DLD1 (cell line): ENCODE data around the gene GIN1.
"Not testable (repeated sequence)": the region's sequence is repeated elsewhere in the genome, so short reads cannot be mapped to it uniquely, and the experiment has no call there.

Source experiments
- in situ Hi-C: cut with HindIII; loops from 2 replicates; pipeline ENCODE4 v1.10.0; 2017; ENCODE audit warnings: low sequenced_read_pairs

Gene GIN1

GRCh38 chr5:103111468-103111867 is 8.5 kb downstream of the GIN1 start:
- in situ Hi-C loops, result no loop called here

GRCh38 chr5:103110403-103110802 is 9.5 kb downstream of the GIN1 start:
- in situ Hi-C loops, result no loop called here

GRCh38 chr5:103109277-103109676 is 10.7 kb downstream of the GIN1 start:
- in situ Hi-C loops, result no loop called here

- in situ Hi-C loops, result no loop called here
These were observed 11.9 kb downstream of the GIN1 start for GRCh38 chr5:103108086-103108485.

- in situ Hi-C loops, result no loop called here
These were observed 17.7 kb downstream of the GIN1 start for GRCh38 chr5:103102234-103102633.

GRCh38 chr5:103101079-103101750 is 18.7 kb downstream of the GIN1 start:
- in situ Hi-C loops, result no loop called here

GRCh38 chr5:103098993-103099392 is 20.9 kb downstream of the GIN1 start:
- in situ Hi-C loops, result no loop called here

GRCh38 chr5:103094737-103095136 is 25.2 kb downstream of the GIN1 start:
- in situ Hi-C loops, result no loop called here

- in situ Hi-C loops, result no loop called here
These were observed 26.2 kb downstream of the GIN1 start for GRCh38 chr5:103093727-103094126.

- in situ Hi-C loops, result no loop called here
These were observed 27.3 kb downstream of the GIN1 start for GRCh38 chr5:103092676-103093075.

GRCh38 chr5:103090791-103091190 is 29.1 kb downstream of the GIN1 start:
- in situ Hi-C loops, result no loop called here

GRCh38 chr5:103089272-103089671 is 30.7 kb downstream of the GIN1 start:
- in situ Hi-C loops, result no loop called here

- in situ Hi-C loops, result no loop called here
These were observed 33.4 kb downstream of the GIN1 start for GRCh38 chr5:103086547-103086946.

- in situ Hi-C loops, result no loop called here
These were observed 40.1 kb downstream of the GIN1 start for GRCh38 chr5:103079796-103080195.

GRCh38 chr5:103075442-103075841 is 44.5 kb downstream of the GIN1 start:
- in situ Hi-C loops, result no loop called here

- in situ Hi-C loops, result not testable (repeated sequence)
These were observed 46.4 kb downstream of the GIN1 start for GRCh38 chr5:103073500-103073899.

- in situ Hi-C loops, result no loop called here
These were observed 53.6 kb downstream of the GIN1 start for GRCh38 chr5:103066326-103066725.

- in situ Hi-C loops, result no loop called here
These were observed 59.4 kb downstream of the GIN1 start for GRCh38 chr5:103060424-103060954.

GRCh38 chr5:103059525-103059924 is 60.4 kb downstream of the GIN1 start:
- in situ Hi-C loops, result no loop called here

GRCh38 chr5:103057208-103058130 is 62.5 kb downstream of the GIN1 start:
- in situ Hi-C loops, result no loop called here

GRCh38 chr5:103046706-103047105 is 73.2 kb downstream of the GIN1 start:
- in situ Hi-C loops, result not testable (repeated sequence)
